ENCODE results near the gene CYB561A3. TPM values are rescaled to one million over a fixed set of nuclear protein-coding genes. Genes with fewer than 3 reads are reported as not detected.

Gene CYB561A3
- total RNA-seq, 1 donor from 2014 or later = 37.8 TPM

- no peak for ATAC-seq
- DNase-seq (ENCODE audit: low spot score) = no peak
- intact Hi-C loops (cut with DNase I) = no loop called here
Observed at GRCh38 chr11:61349189-61349751, 12.4 kb downstream of the CYB561A3 start.

DNA sequence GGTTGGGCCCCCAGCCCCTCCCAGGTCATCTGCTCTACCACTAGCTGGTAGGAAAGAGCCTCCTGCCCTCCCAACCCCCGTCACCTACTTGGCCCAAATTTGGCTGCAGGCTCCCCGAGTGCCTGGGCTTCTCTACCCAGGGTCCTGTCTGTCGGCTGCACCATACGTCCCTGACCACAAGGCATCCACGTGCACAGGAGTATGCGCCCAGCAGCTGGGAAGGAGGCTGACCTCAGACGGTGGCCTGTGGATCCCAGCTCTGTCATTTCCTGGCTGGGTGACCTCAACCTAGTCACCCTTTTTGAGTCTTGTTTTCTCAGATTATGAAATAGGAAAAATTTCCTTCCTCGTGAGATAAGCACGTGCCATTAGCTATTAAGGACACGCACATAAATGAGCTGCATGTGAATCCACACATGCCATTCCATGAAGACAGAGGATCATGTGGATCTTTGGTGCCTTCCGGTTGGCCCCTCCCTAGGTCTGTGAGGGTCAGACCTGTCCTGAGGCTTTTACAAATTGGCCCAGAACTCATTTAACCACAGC, 13.7 kb downstream of the CYB561A3 start:
- ATAC-seq (peak; percentile 69), DNase-seq (ENCODE audit: low spot score) (no peak)
- intact Hi-C loops (cut with DNase I) = no loop called here

- no peak for ATAC-seq
- no peak for DNase-seq (ENCODE audit: low spot score)
- intact Hi-C loops (cut with DNase I) = no loop called here
Observed at GRCh38 chr11:61345954-61346843, 15.5 kb downstream of the CYB561A3 start.

DNA sequence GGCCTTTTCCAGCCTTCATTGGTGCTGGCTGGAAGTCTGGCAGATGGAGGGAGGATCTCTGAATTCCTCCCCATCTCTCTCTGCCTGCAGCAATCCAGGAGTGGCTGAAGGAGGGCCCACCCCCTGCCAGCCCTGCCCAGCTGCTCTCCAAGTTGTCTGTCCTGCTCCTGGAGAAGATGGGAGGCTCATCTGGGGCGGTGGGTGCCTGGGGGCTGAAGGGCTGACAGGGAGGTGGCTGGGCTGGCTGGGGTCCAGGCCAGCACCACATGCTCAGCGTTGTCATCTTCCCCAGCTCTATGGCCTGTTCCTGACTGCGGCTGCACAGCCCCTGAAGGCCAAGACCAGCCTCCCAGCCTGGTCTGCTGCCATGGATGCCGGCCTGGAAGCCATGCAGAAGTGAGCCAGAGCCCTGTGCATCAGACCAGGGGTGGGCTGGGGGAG, 16.5 kb downstream of the CYB561A3 start:
- DNase-seq (ENCODE audit: low spot score) (no peak), ATAC-seq (peak; percentile 39)
- intact Hi-C loops (cut with DNase I) = no loop called here

DNA sequence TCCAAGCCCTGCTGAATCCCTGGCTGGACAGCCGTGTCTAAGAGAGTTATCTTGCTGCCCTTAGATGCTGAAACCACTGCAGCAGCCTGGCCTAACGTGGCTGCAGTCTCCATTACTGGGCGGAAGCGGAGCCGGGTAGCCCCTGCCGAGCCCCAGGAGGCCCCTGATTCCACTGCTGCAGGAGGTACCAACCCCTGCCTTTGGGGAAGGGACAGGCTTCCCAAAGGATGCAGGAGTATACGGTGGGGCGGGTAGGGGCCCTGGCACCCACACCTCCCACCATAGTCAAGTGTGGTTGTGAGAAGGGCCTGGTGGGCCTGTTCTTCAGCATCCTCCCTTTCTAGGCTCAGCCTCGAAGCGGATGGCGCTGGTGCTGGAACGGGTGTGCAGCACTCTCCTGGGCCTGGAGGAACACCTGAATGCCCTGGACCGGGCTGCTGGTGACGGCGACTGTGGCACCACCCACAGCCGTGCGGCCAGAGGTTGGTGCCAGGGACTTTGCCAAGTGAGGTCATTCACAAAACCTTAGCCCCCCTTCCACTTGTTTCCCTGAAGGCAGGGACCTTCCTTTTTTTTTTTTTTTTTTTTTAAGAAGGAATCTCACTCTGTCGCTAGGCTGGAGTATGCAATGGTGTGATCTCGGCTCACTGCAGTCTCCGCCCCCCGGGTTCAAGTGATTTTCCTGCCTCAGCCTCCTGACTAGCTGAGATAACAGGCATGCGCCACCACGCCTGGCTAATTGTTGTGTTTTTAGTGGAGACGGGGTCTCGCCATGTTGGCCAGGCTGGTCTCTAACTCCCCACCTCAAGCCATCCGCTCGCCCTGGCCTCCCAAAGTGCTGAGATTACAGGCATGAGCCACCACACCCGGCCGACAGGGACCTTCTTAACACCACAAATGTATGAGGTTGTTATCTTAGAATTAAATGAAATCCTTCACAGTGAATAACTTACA, 17.6 kb downstream of the CYB561A3 start:
- DNase-seq (ENCODE audit: low spot score) = no peak
- intact Hi-C loops (cut with DNase I) = no loop called here
- ATAC-seq = no peak

GRCh38 chr11:61342207-61342803, 19.4 kb downstream of the CYB561A3 start:
- ATAC-seq (no peak), DNase-seq (ENCODE audit: low spot score) (no peak)
- intact Hi-C loops (cut with DNase I) = no loop called here

GRCh38 chr11:61341706-61342105, 20.0 kb downstream of the CYB561A3 start:
- no peak for DNase-seq (ENCODE audit: low spot score)
- intact Hi-C loops (cut with DNase I) = no loop called here
- no peak for ATAC-seq

DNA sequence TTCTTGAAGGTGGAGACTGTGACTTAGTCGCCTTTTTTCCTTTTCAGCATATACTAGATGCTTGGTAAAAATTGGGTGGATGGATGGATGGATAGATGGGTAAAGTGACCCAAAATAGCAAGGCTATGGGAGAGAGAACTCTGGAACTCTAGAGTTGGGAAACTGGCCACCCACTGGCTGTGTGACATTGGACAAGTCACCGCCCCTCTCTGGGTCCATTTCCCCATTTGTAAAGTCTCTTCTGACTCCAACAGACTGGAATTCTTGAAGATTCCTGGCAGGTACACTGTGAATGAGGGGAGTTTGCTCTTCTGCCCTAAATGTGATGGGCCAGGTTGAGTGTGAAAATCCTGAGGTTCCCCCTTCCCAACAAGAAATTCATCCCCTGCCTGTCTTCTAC, 20.7 kb downstream of the CYB561A3 start:
- intact Hi-C loops (cut with DNase I) = no loop called here
- ATAC-seq (no peak), DNase-seq (ENCODE audit: low spot score) (no peak)

DNA sequence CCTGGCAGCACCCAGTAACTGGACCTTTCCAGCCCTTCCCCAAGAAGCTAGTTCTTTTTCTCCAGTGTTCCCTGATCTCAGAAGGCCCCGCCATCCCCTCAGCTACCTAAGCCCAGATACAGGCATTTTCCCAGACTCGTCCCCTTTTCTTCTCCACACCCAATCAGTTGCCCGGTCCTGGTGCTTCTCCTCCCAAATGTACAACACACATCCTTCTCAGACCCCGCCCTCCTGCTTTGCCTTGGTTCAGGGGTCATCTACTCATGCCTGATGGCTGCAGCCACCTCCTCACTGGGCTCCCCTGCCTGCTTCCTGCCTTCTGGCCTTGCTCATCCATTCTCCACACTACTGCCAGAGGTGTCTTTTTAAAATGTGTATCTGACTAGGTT, 22.2 kb downstream of the CYB561A3 start:
- ATAC-seq (no peak), DNase-seq (ENCODE audit: low spot score) (no peak)
- intact Hi-C loops (cut with DNase I) = no loop called here

GRCh38 chr11:61338783-61339489, 22.7 kb downstream of the CYB561A3 start:
- intact Hi-C loops (cut with DNase I) = no loop called here
- DNase-seq (ENCODE audit: low spot score) (no peak), ATAC-seq (no peak)

- DNase-seq (ENCODE audit: low spot score) (no peak), ATAC-seq (no peak)
- intact Hi-C loops (cut with DNase I) = no loop called here
Observed at GRCh38 chr11:61337706-61338470, 23.8 kb downstream of the CYB561A3 start.

- intact Hi-C loops (cut with DNase I) = no loop called here
- ATAC-seq (peak; percentile 67), DNase-seq (ENCODE audit: low spot score) (peak; percentile 81)
Observed at GRCh38 chr11:61336171-61336935, 25.3 kb downstream of the CYB561A3 start.

- ATAC-seq (no peak), DNase-seq (ENCODE audit: low spot score) (no peak)
- intact Hi-C loops (cut with DNase I) = no loop called here
Observed at GRCh38 chr11:61335355-61335710, 26.3 kb downstream of the CYB561A3 start.

GRCh38 chr11:61334434-61335354, 27.0 kb downstream of the CYB561A3 start:
- no peak for DNase-seq (ENCODE audit: low spot score)
- ATAC-seq = no peak
- intact Hi-C loops (cut with DNase I) = no loop called here

- intact Hi-C loops (cut with DNase I) = no loop called here
- DNase-seq (ENCODE audit: low spot score) (no peak), ATAC-seq (no peak)
Observed at GRCh38 chr11:61333550-61334433, 27.9 kb downstream of the CYB561A3 start.
